Activated gamma-delta T cell (primary cell): ENCODE data around the gene NRP1.

Source experiments
- DNase-seq: peaks from one replicate; lab custom pipeline; 2025; lab: John Stamatoyannopoulos, UW

The NRP1 gene

GRCh38 chr10:33260403-33261149 is 73.9 kb downstream of the NRP1 start:
- no peak for DNase-seq

GRCh38 chr10:33258967-33259366 is 75.5 kb downstream of the NRP1 start:
- DNase-seq: no peak

GRCh38 chr10:33257439-33258080 is 76.9 kb downstream of the NRP1 start:
- no peak for DNase-seq

GRCh38 chr10:33256458-33256857 is 78.0 kb downstream of the NRP1 start:
- DNase-seq: no peak

- no peak for DNase-seq
These were observed 79.8 kb downstream of the NRP1 start for GRCh38 chr10:33254556-33255160.

GRCh38 chr10:33253411-33253810 is 81.1 kb downstream of the NRP1 start:
- DNase-seq: no peak

DNA sequence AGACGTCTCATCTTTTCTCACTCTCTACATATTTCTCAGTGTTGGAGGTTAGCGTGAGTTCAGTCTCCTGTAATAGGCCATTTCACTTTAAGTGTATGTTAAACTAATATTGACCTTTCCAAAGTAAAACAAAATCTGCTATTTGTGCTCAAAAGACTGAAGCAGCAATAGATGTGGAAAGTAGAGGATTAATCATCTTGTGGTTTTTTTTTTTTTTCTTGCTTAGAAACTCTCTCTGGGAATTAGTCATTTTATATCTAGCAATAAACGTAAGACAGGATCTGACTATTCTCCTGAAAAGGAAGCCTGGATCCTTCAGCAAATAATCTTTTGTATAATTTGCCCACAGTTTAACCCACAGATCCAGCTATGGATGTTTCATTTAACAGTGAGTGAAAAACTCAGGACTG is 81.7 kb downstream of the NRP1 start:
- DNase-seq: no peak

DNA sequence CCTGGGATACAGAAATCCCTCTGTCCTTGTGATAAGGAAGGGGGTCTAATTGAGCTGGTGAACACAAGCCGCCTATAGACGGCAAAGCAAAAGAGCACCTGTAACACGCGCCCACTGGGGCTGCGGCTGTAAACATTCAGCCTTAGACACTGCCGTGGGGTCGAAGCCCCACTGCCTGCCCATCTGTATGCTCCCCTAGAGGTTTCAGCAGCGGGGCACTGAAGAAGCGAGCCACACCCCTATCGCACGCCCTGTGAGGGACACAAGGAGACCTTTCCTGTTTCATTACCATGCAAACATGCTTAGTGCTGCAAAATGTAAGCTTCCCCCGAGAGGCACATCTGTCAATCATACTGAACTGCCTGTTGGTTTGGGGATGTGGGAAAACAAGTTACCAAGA is 82.1 kb downstream of the NRP1 start:
- no peak for DNase-seq

- no peak for DNase-seq
These were observed 84.7 kb downstream of the NRP1 start for GRCh38 chr10:33249659-33250345.

DNA sequence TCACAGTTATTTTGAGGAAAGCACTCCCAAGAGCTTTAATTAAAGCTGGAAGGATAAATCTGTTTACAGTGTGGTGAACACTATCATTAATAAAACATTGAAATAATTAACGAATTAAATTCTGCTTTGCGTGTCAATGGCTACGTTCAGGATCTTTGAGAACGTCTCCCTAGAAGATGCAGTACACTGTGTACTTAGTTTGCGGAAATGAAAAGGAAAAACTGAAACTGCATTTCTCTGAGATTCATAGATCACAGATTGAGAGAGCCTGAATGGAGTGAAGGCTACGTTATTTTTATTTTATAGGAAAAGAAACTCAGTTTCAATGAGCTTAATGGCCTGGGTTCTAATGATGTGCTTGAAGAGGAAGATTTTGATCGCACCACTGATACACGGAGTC is 85.3 kb downstream of the NRP1 start:
- DNase-seq: no peak

DNA sequence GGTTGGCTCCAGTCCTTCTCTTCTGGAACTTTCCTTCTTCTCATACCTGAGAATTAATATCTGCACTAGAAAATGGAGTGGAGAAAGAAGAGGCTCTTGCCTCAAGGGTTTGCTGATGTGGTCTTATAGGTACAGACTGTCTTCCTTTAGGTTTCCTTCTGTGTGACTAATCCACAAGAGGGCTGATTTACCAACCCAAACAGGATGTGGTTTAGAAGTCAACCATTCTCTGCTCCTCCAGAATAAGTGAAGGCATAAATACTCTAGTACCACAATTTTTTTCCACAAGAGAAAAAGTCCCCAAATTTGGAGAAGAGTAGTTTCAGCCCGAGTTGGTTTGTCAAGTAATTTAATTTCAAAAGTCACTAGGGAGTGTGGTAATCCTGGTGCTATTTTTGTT is 85.8 kb downstream of the NRP1 start:
- no peak for DNase-seq

GRCh38 chr10:33247221-33247922 is 87.1 kb downstream of the NRP1 start:
- no peak for DNase-seq

GRCh38 chr10:33245343-33245742 is 89.1 kb downstream of the NRP1 start:
- DNase-seq: no peak

GRCh38 chr10:33244354-33244967 is 90.0 kb downstream of the NRP1 start:
- DNase-seq: no peak

DNA sequence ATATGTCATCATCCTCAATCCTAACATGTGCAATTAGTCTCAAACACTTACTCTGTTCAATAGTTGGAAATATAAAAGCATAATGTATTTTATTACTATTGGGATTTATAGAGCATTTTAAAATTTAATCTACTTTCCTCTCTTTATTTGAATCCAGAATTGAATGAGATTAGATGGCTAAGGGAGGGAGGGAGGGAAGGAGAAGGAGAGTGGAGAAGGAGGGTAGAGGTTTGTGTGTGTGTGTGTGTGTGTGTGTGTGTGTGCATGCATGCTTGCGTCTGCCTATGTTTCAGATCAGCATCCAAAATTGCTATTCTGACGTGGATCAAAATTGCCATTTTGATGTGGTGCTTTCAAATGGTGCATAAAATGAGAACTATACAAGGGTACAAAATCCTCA is 90.8 kb downstream of the NRP1 start:
- no peak for DNase-seq

DNA sequence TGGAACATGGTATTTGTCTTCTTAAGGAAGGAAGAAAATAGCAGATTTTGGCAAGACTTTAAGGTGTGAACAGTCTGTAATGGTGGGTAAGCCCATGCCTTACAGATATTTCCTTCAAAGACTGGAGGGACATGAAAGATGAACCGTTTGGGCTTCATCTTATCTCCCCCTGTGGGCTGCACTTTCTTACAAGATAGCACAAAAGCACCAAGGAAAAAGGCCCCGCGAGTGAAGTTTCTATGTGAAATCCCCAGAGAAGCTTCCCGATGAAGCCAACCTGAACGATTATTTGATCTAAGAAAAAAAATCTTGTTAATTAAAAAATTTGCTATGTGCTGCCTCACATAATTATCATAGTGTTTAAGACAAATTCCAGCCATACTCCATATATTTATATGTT is 91.5 kb downstream of the NRP1 start:
- no peak for DNase-seq

- no peak for DNase-seq
These were observed 93.1 kb downstream of the NRP1 start for GRCh38 chr10:33241351-33241750.

- DNase-seq: no peak
These were observed 93.5 kb downstream of the NRP1 start for GRCh38 chr10:33240931-33241330.

- DNase-seq: no peak
These were observed 94.2 kb downstream of the NRP1 start for GRCh38 chr10:33240258-33240657.

GRCh38 chr10:33239257-33239656 is 95.2 kb downstream of the NRP1 start:
- no peak for DNase-seq

DNA sequence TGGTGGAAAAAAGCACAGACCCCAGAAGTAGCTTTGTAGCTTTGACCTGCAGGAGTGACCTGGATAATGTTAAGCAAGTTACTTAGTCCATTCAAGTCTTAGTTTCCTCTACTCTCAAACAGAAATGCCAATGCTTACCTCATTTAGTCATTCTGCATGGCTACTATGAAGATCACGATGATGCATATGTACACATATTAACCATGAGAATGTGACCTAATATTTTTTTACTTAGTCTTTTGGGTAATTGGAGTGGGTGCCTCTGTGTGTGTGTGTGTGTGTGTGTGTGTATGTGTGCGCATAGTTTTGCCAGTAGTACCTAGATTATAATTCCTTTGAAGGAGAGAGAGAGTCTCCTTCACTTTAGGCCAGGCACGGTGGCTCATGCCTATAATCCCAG is 95.8 kb downstream of the NRP1 start:
- no peak for DNase-seq
